Activated CD8-positive, alpha-beta T cell treated with anti-CD3 and anti-CD28 coated beads, Interleukin-2, amount 10 ng/mL, durations not matched to agents 7 days and 5 days (primary cell): ENCODE data around the gene APH1B. TPM values are rescaled to one million over a fixed set of nuclear protein-coding genes. Genes with fewer than 3 reads are reported as not detected.

Source experiments
- ATAC-seq: fragments of 150-1000 bp; cut with Tn5 transposase; one replicate; pipeline ENCODE4 v1.10.0; 2021; ENCODE audit warnings: moderate library complexity
- CTCF ChIA-PET: fragments of 350-600 bp; sonication (Branson Sonifier 250); formaldehyde crosslinking; loops from one replicate; lab custom pipeline; 2021; ENCODE audit warnings: antibody characterized with exemption; lab: Charles Lee
- POLR2A ChIA-PET: fragments of 350-600 bp; sonication (Branson Sonifier 250); formaldehyde crosslinking; loops from one replicate; lab custom pipeline; 2021; ENCODE audit warnings: antibody characterized with exemption; lab: Charles Lee
- DNase-seq: peaks from one replicate; pipeline ENCODE4 v3.0.0-alpha.2; 2020
- H3K27ac Mint-ChIP-seq: one replicate; pipeline ENCODE4 v1.8.0; 2021; ENCODE audit warnings: mild to moderate bottlenecking, mixed read lengths
- H3K27me3 Mint-ChIP-seq: one replicate; pipeline ENCODE4 v1.8.0; 2021; ENCODE audit warnings: low read depth, mixed read lengths
- H3K36me3 Mint-ChIP-seq: one replicate; pipeline ENCODE4 v1.8.0; 2021; ENCODE audit warnings: low read depth, mixed read lengths
- H3K4me1 Mint-ChIP-seq: one replicate; pipeline ENCODE4 v1.8.0; 2021; ENCODE audit warnings: low read depth, mixed read lengths
- H3K4me3 Mint-ChIP-seq: one replicate; pipeline ENCODE4 v1.8.0; 2021; ENCODE audit warnings: mild to moderate bottlenecking, mixed read lengths
- H3K9me3 Mint-ChIP-seq: one replicate; pipeline ENCODE4 v1.8.0; 2022; ENCODE audit warnings: mixed read lengths; ENCODE audit not compliant: insufficient read depth
- total RNA-seq, 2 experiments: library from RNA; stranded (reverse); gene quantifications; one replicate each; pipeline ENCODE4 v1.2.3, GENCODE V29; 2021

The APH1B gene
- total RNA-seq, 2 experiments from 2014 or later, result 9.1 to 10.1 TPM

DNA sequence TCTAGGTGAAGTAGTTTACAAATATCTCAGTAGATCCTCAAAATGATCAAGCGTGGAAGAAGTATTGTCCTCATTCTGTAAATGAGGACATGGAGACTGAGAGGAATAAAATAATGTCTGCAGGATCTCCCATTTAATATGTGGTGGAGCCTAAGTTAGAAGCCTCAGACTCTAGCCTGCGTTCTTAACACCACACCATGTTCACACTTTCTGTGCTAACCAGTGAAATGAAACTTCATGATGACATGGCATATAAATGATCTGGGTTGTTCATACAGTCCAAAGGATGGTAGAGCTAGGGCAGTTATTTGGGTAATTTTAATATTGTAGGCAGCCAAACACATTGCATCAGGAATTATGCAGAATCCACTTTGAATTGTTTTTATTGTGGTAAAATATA lies 25.1 kb upstream of the APH1B start:
- Mint-ChIP-seq H3K9me3 (no peaks in the 10 kb centered on the region), H3K4me3 (no peak overlapping the region), H3K4me1 (peaks cover 16% of the 10 kb centered on the region), H3K27me3 (no peaks in the 10 kb centered on the region), H3K27ac (no peak overlapping the region), H3K36me3 (peaks cover 61% of the 10 kb centered on the region)
- ChIA-PET POLR2A (no interaction called here), CTCF (interaction anchor here (0.6 to 1.4 kb wide), 2 partner anchors 9 to 150 kb away, joined by 4 read pairs; no protein-coding TSS in a partner anchor)
- no peak for DNase-seq
- no peak for ATAC-seq

DNA sequence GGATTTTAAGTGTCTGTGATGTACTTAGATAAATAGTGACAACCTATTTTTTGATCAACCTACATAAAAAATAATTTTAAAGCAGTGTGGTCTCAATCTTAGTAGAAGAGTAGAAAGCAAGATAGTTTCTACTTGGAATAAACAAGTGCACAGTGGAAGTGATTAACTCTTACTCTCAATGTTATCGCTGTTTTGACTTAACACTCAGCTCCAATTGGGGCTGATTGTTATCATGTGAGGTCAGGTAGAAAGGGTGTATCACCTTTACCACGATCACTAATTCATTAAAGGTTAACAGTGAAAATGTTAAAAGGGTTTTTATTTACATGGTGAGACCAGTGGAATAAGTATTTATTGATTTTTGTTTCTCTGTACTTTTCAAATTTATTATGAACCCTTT lies 22.4 kb upstream of the APH1B start:
- Mint-ChIP-seq H3K36me3 (peaks cover 54% of the 10 kb centered on the region), H3K4me1 (peaks cover 16% of the 10 kb centered on the region), H3K27me3 (no peaks in the 10 kb centered on the region), H3K4me3 (no peak overlapping the region), H3K9me3 (no peaks in the 10 kb centered on the region), H3K27ac (no peak overlapping the region)
- no peak for DNase-seq
- ATAC-seq, result no peak
- ChIA-PET POLR2A (no interaction called here), CTCF (no interaction called here)

DNA sequence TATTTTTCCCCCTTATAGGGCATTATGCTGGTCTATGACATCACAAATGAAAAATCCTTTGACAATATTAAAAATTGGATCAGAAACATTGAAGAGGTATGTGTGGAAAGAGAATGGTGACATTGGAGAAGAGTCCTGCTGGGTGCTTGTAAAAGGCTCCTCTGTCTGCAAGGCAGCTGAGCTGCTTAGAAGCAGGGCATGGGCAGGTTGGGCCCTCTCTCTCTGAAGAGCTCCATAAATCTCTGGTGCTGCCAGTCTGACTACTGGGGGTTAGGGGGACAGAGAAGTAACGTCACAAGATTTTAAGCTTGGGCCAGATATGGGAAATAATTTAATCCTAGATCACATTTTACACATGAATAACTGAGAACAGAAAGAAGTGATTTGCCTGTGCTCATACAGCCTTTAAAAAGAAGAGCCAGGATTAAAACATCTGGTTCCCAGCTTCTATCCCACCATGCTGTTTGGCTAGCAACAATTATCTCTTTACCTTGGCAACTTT lies 21.9 kb upstream of the APH1B start:
- no peak for ATAC-seq
- H3K9me3 Mint-ChIP-seq, result no peaks in the 10 kb centered on the region
- peaks cover 11% of the 10 kb centered on the region for H3K4me1 Mint-ChIP-seq
- DNase-seq, result no peak
- H3K4me3 Mint-ChIP-seq, result no peak overlapping the region
- H3K27ac Mint-ChIP-seq, result no peak overlapping the region
- POLR2A ChIA-PET, result no interaction called here
- CTCF ChIA-PET, result no interaction called here
- no peaks in the 10 kb centered on the region for H3K27me3 Mint-ChIP-seq
- peaks cover 52% of the 10 kb centered on the region for H3K36me3 Mint-ChIP-seq

DNA sequence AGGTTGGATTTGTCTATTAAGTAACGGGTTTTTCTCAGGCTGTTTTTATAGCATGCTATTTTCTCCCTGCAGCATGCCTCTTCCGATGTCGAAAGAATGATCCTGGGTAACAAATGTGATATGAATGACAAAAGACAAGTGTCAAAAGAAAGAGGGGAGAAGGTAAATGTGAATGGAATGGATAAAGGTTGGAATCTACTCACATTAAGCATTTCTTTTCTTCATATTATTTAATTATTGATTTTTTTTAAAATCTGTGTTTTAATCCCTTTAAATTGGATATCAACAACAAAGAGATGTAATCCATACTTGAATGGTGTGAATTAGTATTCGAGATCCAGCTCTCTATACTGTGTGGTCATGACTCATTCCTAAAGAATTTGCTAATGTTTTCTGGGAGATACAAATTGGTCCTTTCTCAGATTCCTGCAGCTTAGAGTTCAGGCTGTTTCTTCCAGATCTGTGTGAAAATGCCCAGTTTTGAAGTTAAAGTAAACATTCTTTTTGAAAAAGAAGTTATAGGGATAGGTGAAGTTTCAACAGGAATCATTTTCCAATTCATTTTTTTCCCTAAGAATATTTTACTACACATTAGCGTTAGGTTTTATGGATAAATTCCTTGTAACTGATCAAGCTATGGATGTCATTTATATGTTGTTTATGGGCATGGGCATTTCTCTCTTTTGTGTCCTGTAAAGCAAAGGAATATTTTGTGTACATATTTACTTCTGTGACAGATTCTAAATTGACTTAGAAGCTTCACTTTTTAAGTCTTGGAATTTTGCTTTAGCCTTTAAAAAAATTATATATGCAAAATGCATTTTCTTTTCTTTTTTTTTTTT lies 20.8 kb upstream of the APH1B start:
- H3K36me3 Mint-ChIP-seq, result peaks cover 50% of the 10 kb centered on the region
- ChIA-PET CTCF (no interaction called here), POLR2A (no interaction called here)
- no peaks in the 10 kb centered on the region for H3K9me3 Mint-ChIP-seq
- no peak overlapping the region for H3K4me3 Mint-ChIP-seq
- no peak for DNase-seq
- ATAC-seq, result no peak
- no peak overlapping the region for H3K27ac Mint-ChIP-seq
- H3K4me1 Mint-ChIP-seq, result peaks cover 8% of the 10 kb centered on the region
- no peaks in the 10 kb centered on the region for H3K27me3 Mint-ChIP-seq

DNA sequence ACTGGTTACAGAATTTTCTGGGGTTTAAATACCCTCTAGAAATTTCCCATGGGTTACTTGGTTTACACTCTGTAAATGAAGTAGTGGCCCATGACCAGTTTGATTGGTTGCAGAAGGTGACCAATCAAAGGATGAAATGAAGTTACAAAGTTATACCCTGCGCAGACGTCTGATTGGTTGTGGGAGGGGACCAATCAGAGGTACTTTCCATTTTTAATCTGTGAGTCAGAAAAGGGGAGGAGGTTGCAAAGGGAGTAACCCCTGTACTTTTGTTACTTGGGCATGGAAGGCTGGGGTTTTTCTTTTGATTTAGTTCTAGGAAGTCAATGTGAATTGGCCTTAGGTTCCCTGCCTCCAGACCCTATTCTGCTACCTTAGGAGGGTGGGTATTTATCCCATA lies 18.7 kb upstream of the APH1B start:
- CTCF ChIA-PET, result no interaction called here
- H3K36me3 Mint-ChIP-seq, result peaks cover 54% of the 10 kb centered on the region
- no peak for DNase-seq
- peaks cover 8% of the 10 kb centered on the region for H3K4me1 Mint-ChIP-seq
- H3K9me3 Mint-ChIP-seq, result no peaks in the 10 kb centered on the region
- POLR2A ChIA-PET, result no interaction called here
- H3K4me3 Mint-ChIP-seq, result no peak overlapping the region
- H3K27me3 Mint-ChIP-seq, result no peaks in the 10 kb centered on the region
- no peak for ATAC-seq
- H3K27ac Mint-ChIP-seq, result no peak overlapping the region

DNA sequence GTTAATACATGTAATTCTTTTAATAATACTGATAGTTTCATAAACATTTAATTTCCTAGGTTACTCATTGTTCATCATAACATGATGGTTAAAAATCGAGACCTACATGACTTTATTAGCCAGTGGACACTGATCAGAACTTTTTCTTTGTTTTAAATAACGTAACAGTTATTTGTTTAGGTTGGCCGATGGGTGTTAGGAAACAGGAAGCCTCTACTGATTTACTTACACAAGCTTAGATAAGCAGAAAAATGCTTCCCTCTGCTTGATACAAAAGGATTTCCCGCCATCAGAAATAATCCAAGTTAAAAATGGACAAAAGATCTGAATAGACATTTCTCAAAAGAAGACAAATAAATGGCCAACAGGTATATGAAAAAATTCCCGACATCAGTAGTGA lies 16.6 kb upstream of the APH1B start:
- DNase-seq (no peak), ATAC-seq (no peak)
- no peaks in the 10 kb centered on the region for H3K9me3 Mint-ChIP-seq
- H3K36me3 Mint-ChIP-seq, result peaks cover 51% of the 10 kb centered on the region
- no peak overlapping the region for H3K4me3 Mint-ChIP-seq
- ChIA-PET POLR2A (no interaction called here), CTCF (interaction anchor here (0.7 to 1.8 kb wide), 3 partner anchors 9 to 95 kb away, joined by 4 read pairs; no protein-coding TSS in a partner anchor)
- H3K27ac Mint-ChIP-seq, result no peak overlapping the region
- H3K4me1 Mint-ChIP-seq, result no peaks in the 10 kb centered on the region
- H3K27me3 Mint-ChIP-seq, result no peaks in the 10 kb centered on the region

DNA sequence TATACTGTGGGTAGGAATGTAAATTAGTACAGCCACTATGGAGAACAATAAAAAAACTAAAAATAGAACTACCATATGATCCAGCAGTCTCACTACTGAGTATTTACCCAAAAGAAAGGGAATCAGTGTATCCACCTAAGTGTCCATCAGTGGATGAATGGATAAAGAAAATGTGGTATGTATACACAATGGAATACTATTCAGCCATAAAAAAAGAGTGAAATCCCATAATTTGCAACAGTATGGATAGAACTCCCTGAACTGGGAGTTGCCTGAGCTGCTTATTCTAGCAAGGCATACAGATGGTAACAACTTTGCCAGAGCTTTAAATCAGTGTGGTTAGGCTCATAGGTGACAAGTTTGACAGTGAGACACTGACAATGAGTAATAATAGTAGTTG lies 16.1 kb upstream of the APH1B start:
- ChIA-PET POLR2A (interaction anchor here (0.8 kb wide), 1 partner anchor 104 kb away, joined by 3 read pairs; the partner anchor contains the start of gene RPS27L), CTCF (interaction anchor here (0.7 to 1.8 kb wide), 4 partner anchors 9 to 19 kb away, joined by 3 to 4 read pairs (median 4); no protein-coding TSS in a partner anchor)
- no peak overlapping the region for H3K27ac Mint-ChIP-seq
- ATAC-seq (no peak), DNase-seq (no peak)
- no peaks in the 10 kb centered on the region for H3K4me1 Mint-ChIP-seq
- H3K36me3 Mint-ChIP-seq, result peaks cover 51% of the 10 kb centered on the region
- no peak overlapping the region for H3K4me3 Mint-ChIP-seq
- H3K9me3 Mint-ChIP-seq, result no peaks in the 10 kb centered on the region
- H3K27me3 Mint-ChIP-seq, result no peaks in the 10 kb centered on the region

DNA sequence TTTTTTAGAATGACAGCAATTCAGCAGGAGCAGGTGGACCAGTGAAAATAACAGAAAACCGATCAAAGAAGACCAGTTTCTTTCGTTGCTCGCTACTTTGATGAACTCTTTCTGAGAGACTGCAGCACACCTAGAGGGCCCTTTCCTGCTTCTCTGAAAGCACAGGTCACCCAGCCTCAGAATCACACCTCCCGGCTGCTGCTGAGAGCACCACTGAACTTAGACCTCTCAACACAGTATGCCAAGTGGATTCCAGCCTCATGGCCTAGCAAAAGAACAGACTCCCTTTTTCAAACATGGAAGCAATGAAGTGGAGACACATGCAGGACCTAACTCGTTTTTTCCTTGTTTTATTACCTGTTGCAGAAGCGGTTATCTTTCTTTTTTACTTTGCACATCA lies 13.9 kb upstream of the APH1B start:
- Mint-ChIP-seq H3K4me3 (no peak overlapping the region), H3K9me3 (no peaks in the 10 kb centered on the region), H3K27ac (no peak overlapping the region), H3K4me1 (no peaks in the 10 kb centered on the region), H3K27me3 (no peaks in the 10 kb centered on the region), H3K36me3 (peaks cover 50% of the 10 kb centered on the region)
- ChIA-PET POLR2A (no interaction called here), CTCF (interaction anchor here (0.9 to 1.3 kb wide), 2 partner anchors 68 to 116 kb away, joined by 3 to 4 read pairs; no protein-coding TSS in a partner anchor)
- ATAC-seq (no peak), DNase-seq (no peak)

DNA sequence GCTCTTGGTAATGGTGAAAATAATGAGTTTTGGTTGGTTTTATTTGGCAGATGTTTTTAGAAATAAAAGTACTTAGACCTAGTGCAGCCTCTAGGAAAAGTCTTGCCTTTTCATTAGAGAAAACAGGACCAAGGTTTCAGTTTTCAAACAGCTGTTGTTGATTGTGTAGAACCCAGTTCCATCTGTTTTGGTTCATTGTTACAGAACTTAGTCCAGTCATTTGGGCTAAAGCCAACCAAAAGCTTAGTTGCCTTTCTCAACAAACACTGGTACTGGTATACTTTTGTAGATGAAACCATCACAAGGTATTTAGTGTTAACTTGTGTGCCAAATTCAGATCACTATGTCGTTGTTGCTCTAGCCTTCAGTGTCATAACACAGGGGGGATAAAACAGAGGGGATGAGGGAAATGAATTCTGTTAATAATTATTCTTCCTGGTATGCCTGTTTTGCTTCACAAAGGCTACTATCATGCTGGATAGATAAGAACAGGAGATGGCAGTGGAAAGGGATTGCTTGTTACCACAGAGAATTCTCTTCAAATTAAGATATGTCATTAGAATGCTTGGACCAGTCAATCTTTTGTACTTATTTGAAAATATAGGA lies 12.6 kb upstream of the APH1B start:
- Mint-ChIP-seq H3K27ac (no peak overlapping the region), H3K4me3 (no peak overlapping the region), H3K4me1 (peaks cover 6% of the 10 kb centered on the region), H3K36me3 (peaks cover 55% of the 10 kb centered on the region), H3K9me3 (no peaks in the 10 kb centered on the region), H3K27me3 (no peaks in the 10 kb centered on the region)
- no peak for DNase-seq
- POLR2A ChIA-PET, result interaction anchor here (0.5 to 0.6 kb wide), 2 partner anchors 234 to 240 kb away, joined by 3 to 4 read pairs; partner anchors contain the start of gene USP3
- CTCF ChIA-PET, result interaction anchor here (0.8 to 1.6 kb wide), 8 partner anchors 10 to 117 kb away, joined by 3 to 4 read pairs (median 3); partner anchors contain the start of gene RPS27L
- ATAC-seq, result no peak

DNA sequence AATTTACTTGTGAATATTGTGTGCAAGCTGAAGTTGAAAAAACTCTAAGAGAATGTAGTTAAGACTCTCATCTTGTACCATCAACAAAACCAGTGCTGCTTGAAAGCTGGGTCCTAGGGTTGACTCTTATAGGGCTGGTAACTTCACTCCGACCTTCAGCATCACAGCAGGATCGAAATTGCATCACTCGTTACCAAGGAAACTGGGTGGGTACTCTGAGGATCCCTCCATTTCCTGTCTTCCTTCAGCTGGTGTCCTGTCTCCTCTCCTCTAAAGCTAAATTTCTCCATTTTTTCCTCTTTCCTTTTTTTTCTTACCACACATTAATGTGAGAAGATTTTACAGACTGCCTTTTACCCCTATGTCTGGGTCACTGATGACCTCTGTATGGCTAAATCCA lies 3.0 kb upstream of the APH1B start:
- H3K27me3 Mint-ChIP-seq, result no peaks in the 10 kb centered on the region
- POLR2A ChIA-PET, result interaction anchor here (1.2 to 2.4 kb wide), 2 partner anchors 80 to 117 kb away, joined by 3 to 10 read pairs; partner anchors contain the start of gene RPS27L
- no peaks in the 10 kb centered on the region for H3K9me3 Mint-ChIP-seq
- DNase-seq, result peak; percentile 40
- peaks cover 30% of the 10 kb centered on the region for H3K36me3 Mint-ChIP-seq
- peak overlapping the region; percentile 28 for H3K4me3 Mint-ChIP-seq
- H3K27ac Mint-ChIP-seq, result peak overlapping the region; percentile 74
- CTCF ChIA-PET, result interaction anchor here (0.6 to 1.6 kb wide), 5 partner anchors 10 to 226 kb away, joined by 3 to 4 read pairs (median 3); no protein-coding TSS in a partner anchor
- peaks cover 37% of the 10 kb centered on the region for H3K4me1 Mint-ChIP-seq
- peak; percentile 11 for ATAC-seq

DNA sequence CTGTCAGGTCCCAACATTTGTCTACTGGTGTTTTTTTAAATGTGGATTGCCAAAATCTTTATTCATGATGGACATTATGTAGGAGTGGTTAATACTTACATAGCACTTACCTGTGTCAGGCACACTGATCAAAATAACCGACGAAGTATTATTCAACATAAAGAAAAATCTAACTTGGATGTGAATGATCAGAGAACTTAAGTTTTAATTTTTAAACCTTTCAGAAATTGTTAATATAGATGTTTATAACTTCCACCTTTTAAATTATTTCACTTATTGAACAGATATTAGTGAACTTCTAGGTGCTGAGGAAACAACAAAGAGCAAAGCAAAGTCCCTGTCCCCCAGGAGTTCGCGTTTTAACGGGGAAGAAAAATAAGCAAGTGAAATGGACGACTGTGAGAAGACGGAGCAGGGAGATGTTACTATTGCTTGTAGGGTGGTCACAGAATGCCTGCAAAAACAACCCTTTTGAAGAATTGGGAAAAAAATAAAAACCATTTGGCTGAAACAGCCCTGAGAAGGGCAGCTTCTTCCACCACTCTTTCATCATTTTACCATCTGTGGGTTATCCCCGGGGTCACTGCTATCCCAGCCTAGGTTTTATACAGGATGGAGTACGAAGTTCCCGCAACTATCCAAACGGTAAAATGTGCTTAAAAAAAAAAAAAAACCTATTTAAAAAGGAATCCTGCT lies 915 bp upstream of the APH1B start:
- no peaks in the 10 kb centered on the region for H3K9me3 Mint-ChIP-seq
- no peak for DNase-seq
- ChIA-PET CTCF (interaction anchor here (0.6 to 1.6 kb wide), 4 partner anchors 12 to 115 kb away, joined by 3 to 4 read pairs (median 3); no protein-coding TSS in a partner anchor), POLR2A (interaction anchor here (0.7 to 2.4 kb wide), 6 partner anchors 32 to 758 kb away, joined by 3 to 10 read pairs (median 4); partner anchors contain the start of gene RPS27L)
- peaks cover 39% of the 10 kb centered on the region for H3K4me1 Mint-ChIP-seq
- no peak for ATAC-seq
- H3K27ac Mint-ChIP-seq, result peak overlapping the region; percentile 88
- H3K36me3 Mint-ChIP-seq, result peaks cover 22% of the 10 kb centered on the region
- H3K4me3 Mint-ChIP-seq, result peak overlapping the region; percentile 83
- no peaks in the 10 kb centered on the region for H3K27me3 Mint-ChIP-seq
